OCI-LY1 (cell line): ENCODE data around the gene RSPH9.

Source experiments
- H2AFZ ChIP-seq: fragments of 200-600 bp; sonication (generic), shearing (Covaris generic); 2 replicates; pipeline ENCODE4 v1.6.0; 2014; ENCODE audit warnings: antibody characterized with exemption, mild to moderate bottlenecking, low read length
- H3F3A ChIP-seq: fragments of 200-600 bp; sonication (generic), shearing (Covaris generic); 2 replicates; pipeline ENCODE4 v1.6.0; 2014; ENCODE audit warnings: mild to moderate bottlenecking, antibody characterized with exemption, low read length, moderate library complexity; ENCODE audit not compliant: insufficient read depth
- H3K27ac ChIP-seq: fragments of 200-600 bp; sonication (generic); 2 replicates; pipeline ENCODE4 v1.5.1; 2014; ENCODE audit warnings: low read length, mixed run types, mild to moderate bottlenecking, low read depth; ENCODE audit not compliant: poor library complexity, severe bottlenecking
- H3K27me3 ChIP-seq: fragments of 200-600 bp; sonication (generic); 2 replicates; pipeline ENCODE4 v1.6.0; 2014; ENCODE audit warnings: antibody characterized with exemption, mild to moderate bottlenecking, low read length, moderate library complexity; ENCODE audit not compliant: insufficient read depth
- H3K36me3 ChIP-seq: fragments of 200-600 bp; sonication (generic); 2 replicates; pipeline ENCODE4 v1.6.1; 2014; ENCODE audit warnings: mild to moderate bottlenecking, antibody characterized with exemption, low read length, moderate library complexity, mixed read lengths; ENCODE audit not compliant: insufficient read depth
- H3K4me1 ChIP-seq: fragments of 200-600 bp; sonication (generic); 2 replicates; pipeline ENCODE4 v1.5.1; 2014; ENCODE audit warnings: mild to moderate bottlenecking, low read length, moderate library complexity; ENCODE audit not compliant: insufficient read depth, severe bottlenecking
- H3K4me2 ChIP-seq: fragments of 200-600 bp; sonication (generic), shearing (Covaris generic); 2 replicates; pipeline ENCODE4 v1.6.1; 2014; ENCODE audit warnings: low read length
- H3K4me3 ChIP-seq: fragments of 200-600 bp; sonication (generic); 2 replicates; pipeline ENCODE4 v1.5.1; 2014; ENCODE audit warnings: low read length, low read depth, mild to moderate bottlenecking, mixed read lengths; ENCODE audit not compliant: poor library complexity, severe bottlenecking
- H3K79me2 ChIP-seq: fragments of 200-600 bp; shearing (Covaris generic); 2 replicates; pipeline ENCODE4 v1.6.1; 2016; ENCODE audit warnings: mixed run types, low read length, mixed read lengths; ENCODE audit not compliant: insufficient read depth
- H3K9ac ChIP-seq: fragments of 200-600 bp; sonication (generic), shearing (Covaris generic); 2 replicates; pipeline ENCODE4 v1.6.1; 2014; ENCODE audit warnings: mild to moderate bottlenecking, low read length, mixed read lengths
- H3K9me2 ChIP-seq: fragments of 200-600 bp; sonication (generic), shearing (Covaris generic); 2 replicates; pipeline ENCODE4 v1.6.1; 2014; ENCODE audit warnings: low read depth, mild to moderate bottlenecking, low read length, mixed read lengths
- H3K9me3 ChIP-seq: fragments of 200-600 bp; shearing (Covaris generic); 2 replicates; pipeline ENCODE4 v1.6.1; 2014; ENCODE audit warnings: low read length, mixed read lengths
- H4K20me1 ChIP-seq: fragments of 200-600 bp; sonication (generic), shearing (Covaris generic); 2 replicates; pipeline ENCODE4 v1.6.0; 2016; ENCODE audit warnings: mild to moderate bottlenecking, low read length; ENCODE audit not compliant: insufficient read depth
- EZH2 ChIP-seq: fragments of 200-600 bp; sonication (generic), shearing (Covaris generic); IDR thresholded peaks from 2 replicates; pipeline ENCODE4 v1.8.0; 2017; ENCODE audit warnings: borderline replicate concordance, mixed run types, mild to moderate bottlenecking, antibody characterized with exemption, low read length, moderate library complexity, mixed read lengths
- TF ChIP-seq, protein P1 (sequence below): fragments of 200-600 bp; sonication (generic), shearing (Covaris generic); IDR thresholded peaks from 2 replicates; pipeline ENCODE4 v1.5.1; 2017; ENCODE audit warnings: mild to moderate bottlenecking, antibody characterized with exemption, low read length, moderate library complexity, mixed read lengths

Gene RSPH9

DNA sequence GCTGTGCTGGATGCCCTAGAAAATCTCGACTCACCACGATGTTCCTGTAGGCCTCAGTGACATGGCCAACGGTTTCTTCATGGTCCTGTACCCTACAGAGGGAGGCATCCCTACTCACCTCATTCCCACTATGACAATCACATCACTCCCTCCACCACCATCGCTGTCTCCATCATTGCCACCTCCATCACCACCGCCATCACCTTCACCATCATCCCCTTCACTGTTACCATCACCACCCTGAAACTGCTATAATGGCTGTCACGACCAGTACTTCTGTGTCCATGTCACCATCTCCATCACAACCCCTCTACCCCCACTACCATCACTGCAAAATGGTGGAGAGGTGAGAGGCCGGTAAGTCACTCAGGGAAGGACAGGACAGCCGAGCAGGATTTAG is 72.6 kb downstream of the RSPH9 start:
- Histone ChIP-seq H3K79me2 (no peaks in the 10 kb centered on the region), H3K9me3 (no peaks in the 10 kb centered on the region), H3K4me2 (no peak overlapping the region), H3F3A (no peaks in the 10 kb centered on the region), H3K9me2 (no peaks in the 10 kb centered on the region), H3K4me1 (peaks cover 28% of the 10 kb centered on the region), H4K20me1 (no peaks in the 10 kb centered on the region), H2AFZ (no peak overlapping the region), H3K27ac (no peak overlapping the region), H3K27me3 (no peaks in the 10 kb centered on the region; the same call in 1 of the 2 replicates), H3K9ac (no peak overlapping the region), H3K36me3 (no peaks in the 10 kb centered on the region), H3K4me3 (no peak overlapping the region)
- TF ChIP-seq, protein P1, sequence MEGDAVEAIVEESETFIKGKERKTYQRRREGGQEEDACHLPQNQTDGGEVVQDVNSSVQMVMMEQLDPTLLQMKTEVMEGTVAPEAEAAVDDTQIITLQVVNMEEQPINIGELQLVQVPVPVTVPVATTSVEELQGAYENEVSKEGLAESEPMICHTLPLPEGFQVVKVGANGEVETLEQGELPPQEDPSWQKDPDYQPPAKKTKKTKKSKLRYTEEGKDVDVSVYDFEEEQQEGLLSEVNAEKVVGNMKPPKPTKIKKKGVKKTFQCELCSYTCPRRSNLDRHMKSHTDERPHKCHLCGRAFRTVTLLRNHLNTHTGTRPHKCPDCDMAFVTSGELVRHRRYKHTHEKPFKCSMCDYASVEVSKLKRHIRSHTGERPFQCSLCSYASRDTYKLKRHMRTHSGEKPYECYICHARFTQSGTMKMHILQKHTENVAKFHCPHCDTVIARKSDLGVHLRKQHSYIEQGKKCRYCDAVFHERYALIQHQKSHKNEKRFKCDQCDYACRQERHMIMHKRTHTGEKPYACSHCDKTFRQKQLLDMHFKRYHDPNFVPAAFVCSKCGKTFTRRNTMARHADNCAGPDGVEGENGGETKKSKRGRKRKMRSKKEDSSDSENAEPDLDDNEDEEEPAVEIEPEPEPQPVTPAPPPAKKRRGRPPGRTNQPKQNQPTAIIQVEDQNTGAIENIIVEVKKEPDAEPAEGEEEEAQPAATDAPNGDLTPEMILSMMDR = no peak
- no peak for TF ChIP-seq EZH2

- Histone ChIP-seq H3K79me2 (no peaks in the 10 kb centered on the region), H4K20me1 (no peaks in the 10 kb centered on the region), H3K27ac (no peak overlapping the region), H3K4me1 (peaks cover 28% of the 10 kb centered on the region), H2AFZ (no peak overlapping the region), H3K9me3 (no peaks in the 10 kb centered on the region), H3K4me3 (no peak overlapping the region), H3K4me2 (no peak overlapping the region), H3K36me3 (no peaks in the 10 kb centered on the region), H3K9ac (no peak overlapping the region), H3K9me2 (no peaks in the 10 kb centered on the region), H3K27me3 (no peaks in the 10 kb centered on the region; the same call in 1 of the 2 replicates), H3F3A (no peaks in the 10 kb centered on the region)
- no peak for TF ChIP-seq EZH2
- TF ChIP-seq, protein P1 = no peak
Observed at GRCh38 chr6:43717822-43718221, 73.0 kb downstream of the RSPH9 start.

GRCh38 chr6:43718387-43719105 is 73.7 kb downstream of the RSPH9 start:
- Histone ChIP-seq H3K9me2 (no peaks in the 10 kb centered on the region), H2AFZ (no peak overlapping the region), H3K9ac (no peak overlapping the region), H3F3A (no peaks in the 10 kb centered on the region), H3K9me3 (no peaks in the 10 kb centered on the region), H3K36me3 (no peaks in the 10 kb centered on the region), H3K27ac (no peak overlapping the region), H3K4me3 (no peak overlapping the region), H3K79me2 (no peaks in the 10 kb centered on the region), H3K27me3 (no peaks in the 10 kb centered on the region; the same call in 1 of the 2 replicates), H3K4me1 (peaks cover 28% of the 10 kb centered on the region), H4K20me1 (no peaks in the 10 kb centered on the region), H3K4me2 (no peak overlapping the region)
- TF ChIP-seq, protein P1 = no peak
- no peak for TF ChIP-seq EZH2
